Neural progenitor cell (in vitro differentiated cells): ENCODE data around the gene ZSWIM5. TPM values are rescaled to one million over a fixed set of nuclear protein-coding genes. Genes with fewer than 3 reads are reported as not detected.
A peak's percentile ranks its signal among the peaks of the same experiment; 100 is the strongest.
"Not testable (repeated sequence)": the region's sequence is repeated elsewhere in the genome, so short reads cannot be mapped to it uniquely, and the experiment has no call there.

ENCODE experiments used
- DNase-seq: peaks from one replicate; pipeline ENCODE4 v3.0.0-alpha.2; 2016; ENCODE audit warnings: low spot score
- H2AFZ ChIP-seq: fragments of 200-600 bp; sonication (generic); replicated peaks from 2 replicates; pipeline ENCODE4 v1.6.1; 2016; ENCODE audit warnings: antibody characterized with exemption
- H3F3A ChIP-seq: fragments of 200-600 bp; sonication (generic); 2 replicates; pipeline ENCODE4 v1.6.1; 2016; ENCODE audit warnings: antibody characterized with exemption, low read depth
- H3K27ac ChIP-seq: fragments of 200-600 bp; sonication (generic); 2 replicates; pipeline ENCODE4 v1.5.1; 2016; ENCODE audit warnings: mild to moderate bottlenecking
- H3K27me3 ChIP-seq: fragments of 200-600 bp; sonication (generic); 2 replicates; pipeline ENCODE4 v1.6.1; 2016; ENCODE audit warnings: mild to moderate bottlenecking, moderate library complexity
- H3K36me3 ChIP-seq: fragments of 200-600 bp; sonication (generic); 2 replicates; pipeline ENCODE4 v1.5.1; 2016
- H3K4me1 ChIP-seq: fragments of 200-600 bp; sonication (generic); 2 replicates; pipeline ENCODE4 v1.6.1; 2016; ENCODE audit warnings: mixed run types
- H3K4me2 ChIP-seq: fragments of 200-600 bp; sonication (generic); 2 replicates; pipeline ENCODE4 v1.6.1; 2016
- H3K4me3 ChIP-seq: fragments of 200-600 bp; sonication (generic); 2 replicates; pipeline ENCODE4 v1.5.1; 2016
- H3K79me2 ChIP-seq: fragments of 200-600 bp; sonication (generic); 2 replicates; pipeline ENCODE4 v1.6.1; 2016; ENCODE audit warnings: low read depth
- H3K9ac ChIP-seq: fragments of 200-600 bp; sonication (generic); 2 replicates; pipeline ENCODE4 v1.6.1; 2016
- H3K9me3 ChIP-seq: fragments of 200-600 bp; sonication (generic); 2 replicates; pipeline ENCODE4 v1.5.1; 2016; ENCODE audit warnings: low read depth
- H4K20me1 ChIP-seq: fragments of 200-600 bp; sonication (generic); 2 replicates; pipeline ENCODE4 v1.6.1; 2016; ENCODE audit warnings: low read depth
- H3K27ac Mint-ChIP-seq: 3 replicates; pipeline ENCODE4 v1.8.0; 2021; ENCODE audit warnings: mixed read lengths
- H3K27me3 Mint-ChIP-seq: 2 replicates; pipeline ENCODE4 v1.8.0; 2022; ENCODE audit warnings: low read depth, mild to moderate bottlenecking, inconsistent platforms, moderate library complexity, mixed read lengths; ENCODE audit not compliant: insufficient read depth
- H3K36me3 Mint-ChIP-seq: 3 replicates; pipeline ENCODE4 v1.8.0; 2021; ENCODE audit warnings: mixed read lengths
- H3K4me1 Mint-ChIP-seq: 3 replicates; pipeline ENCODE4 v1.8.0; 2021; ENCODE audit warnings: mixed read lengths
- H3K4me3 Mint-ChIP-seq: 3 replicates; pipeline ENCODE4 v1.8.0; 2021; ENCODE audit warnings: mild to moderate bottlenecking, moderate library complexity, mixed read lengths
- H3K9me3 Mint-ChIP-seq: 3 replicates; pipeline ENCODE4 v1.8.0; 2020; ENCODE audit warnings: mixed read lengths
- CTCF ChIP-seq: fragments of 200-600 bp; sonication (generic); IDR thresholded peaks from 2 replicates; pipeline ENCODE4 v1.5.1; 2017; ENCODE audit warnings: antibody characterized with exemption, mild to moderate bottlenecking
- EZH2 ChIP-seq: fragments of 200-600 bp; sonication (generic); IDR thresholded peaks from 2 replicates; pipeline ENCODE4 v1.6.1; 2017; ENCODE audit warnings: antibody characterized with exemption, mild to moderate bottlenecking, moderate library complexity
- EZH2phosphoT487 ChIP-seq: fragments of 200-600 bp; sonication (generic); IDR thresholded peaks from 2 replicates; pipeline ENCODE4 v1.6.1; 2017; ENCODE audit warnings: antibody characterized with exemption
- total RNA-seq: library from RNA; depleted of rRNA; stranded (reverse); fragments of >200 nt; gene quantifications from 2 replicates; pipeline ENCODE4 v1.2.3, GENCODE V29; 2015; ENCODE audit warnings: low replicate concordance

Gene ZSWIM5
- total RNA-seq, 1 donor from 2014 or later = 5.8 TPM

GRCh38 chr1:45103534-45103933, 102.9 kb downstream of the ZSWIM5 start:
- Mint-ChIP-seq H3K27me3 (no peaks in the 10 kb centered on the region), H3K27ac (no peak overlapping the region), H3K4me1 (no peaks in the 10 kb centered on the region), H3K36me3 (peaks cover 6% of the 10 kb centered on the region), H3K4me3 (no peak overlapping the region), H3K9me3 (peaks cover 23% of the 10 kb centered on the region)
- no peaks in the 10 kb centered on the region for H3K9me3 ChIP-seq
- no peak overlapping the region for H3K4me2 ChIP-seq
- H3K27me3 ChIP-seq = no peaks in the 10 kb centered on the region
- H3F3A ChIP-seq = no peaks in the 10 kb centered on the region
- H3K36me3 ChIP-seq = no peaks in the 10 kb centered on the region
- no peak overlapping the region for H3K4me3 ChIP-seq
- H3K79me2 ChIP-seq = no peaks in the 10 kb centered on the region
- no peak overlapping the region for H3K9ac ChIP-seq
- H3K27ac ChIP-seq = no peak overlapping the region
- DNase-seq = peak; percentile 4
- no peaks in the 10 kb centered on the region for H3K4me1 ChIP-seq
- H4K20me1 ChIP-seq = no peaks in the 10 kb centered on the region
- H2AFZ ChIP-seq = no peak overlapping the region
- TF ChIP-seq CTCF (no peak), EZH2 (no peak), EZH2phosphoT487 (no peak)

GRCh38 chr1:45101947-45102346, 104.5 kb downstream of the ZSWIM5 start:
- Histone ChIP-seq H3K27me3 (no peaks in the 10 kb centered on the region), H3K79me2 (no peaks in the 10 kb centered on the region), H3K4me3 (no peak overlapping the region), H3K9ac (no peak overlapping the region), H4K20me1 (no peaks in the 10 kb centered on the region), H2AFZ (no peak overlapping the region), H3K36me3 (no peaks in the 10 kb centered on the region), H3K9me3 (no peaks in the 10 kb centered on the region), H3K4me1 (no peaks in the 10 kb centered on the region), H3F3A (no peaks in the 10 kb centered on the region), H3K4me2 (no peak overlapping the region), H3K27ac (no peak overlapping the region)
- Mint-ChIP-seq H3K4me1 (no peaks in the 10 kb centered on the region), H3K36me3 (peaks cover 3% of the 10 kb centered on the region), H3K9me3 (peaks cover 14% of the 10 kb centered on the region), H3K4me3 (no peak overlapping the region), H3K27me3 (no peaks in the 10 kb centered on the region), H3K27ac (no peak overlapping the region)
- DNase-seq = no peak
- TF ChIP-seq CTCF (no peak), EZH2phosphoT487 (no peak), EZH2 (no peak)

GRCh38 chr1:45101528-45101927, 104.9 kb downstream of the ZSWIM5 start:
- H3K27me3 Mint-ChIP-seq, DNase-seq, H4K20me1 ChIP-seq, H3F3A ChIP-seq, H3K4me1 ChIP-seq, H3K27me3 ChIP-seq, H2AFZ ChIP-seq, H3K4me2 ChIP-seq, H3K4me3 ChIP-seq, H3K4me3 Mint-ChIP-seq, H3K36me3 Mint-ChIP-seq, H3K36me3 ChIP-seq, H3K27ac Mint-ChIP-seq, H3K9ac ChIP-seq, H3K79me2 ChIP-seq, H3K9me3 ChIP-seq, H3K4me1 Mint-ChIP-seq, H3K27ac ChIP-seq: not testable (repeated sequence)
- peaks cover 10% of the 10 kb centered on the region for H3K9me3 Mint-ChIP-seq

GRCh38 chr1:45097944-45098343, 108.5 kb downstream of the ZSWIM5 start:
- no peaks in the 10 kb centered on the region for H3K79me2 ChIP-seq
- no peak overlapping the region for H3K27ac ChIP-seq
- no peaks in the 10 kb centered on the region for H3K27me3 Mint-ChIP-seq
- H3K9ac ChIP-seq = no peak overlapping the region
- H3K27me3 ChIP-seq = no peaks in the 10 kb centered on the region
- no peak overlapping the region for H3K27ac Mint-ChIP-seq
- no peaks in the 10 kb centered on the region for H4K20me1 ChIP-seq
- H3K9me3 ChIP-seq = no peaks in the 10 kb centered on the region
- no peak overlapping the region for H3K4me3 ChIP-seq
- DNase-seq = no peak
- no peaks in the 10 kb centered on the region for H3K4me1 Mint-ChIP-seq
- TF ChIP-seq EZH2phosphoT487 = no peak
- TF ChIP-seq CTCF = no peak
- no peak for TF ChIP-seq EZH2
- no peaks in the 10 kb centered on the region for H3F3A ChIP-seq
- no peak overlapping the region for H3K4me3 Mint-ChIP-seq
- H3K4me1 ChIP-seq = no peaks in the 10 kb centered on the region
- H3K4me2 ChIP-seq = no peak overlapping the region
- H3K36me3 ChIP-seq = no peaks in the 10 kb centered on the region
- H2AFZ ChIP-seq = no peak overlapping the region
- no peaks in the 10 kb centered on the region for H3K36me3 Mint-ChIP-seq
- H3K9me3 Mint-ChIP-seq = peaks cover 5% of the 10 kb centered on the region
